ENCODE data around the gene CCDC28B. TPM values are rescaled to one million over a fixed set of nuclear protein-coding genes. Genes with fewer than 3 reads are reported as not detected.
A peak's percentile ranks its signal among the peaks of the same experiment; 100 is the strongest.
"Not testable (repeated sequence)": the region's sequence is repeated elsewhere in the genome, so short reads cannot be mapped to it uniquely, and the experiment has no call there.

CCDC28B gene
- 10 to 100 TPM in 5 of 6 donors, 1 to 10 TPM in 1; 9.1 to 14.5 (median 12.3) TPM for polyA plus RNA-seq (ENCODE audit: low read depth in 6 of 6)

GRCh38 chr1:32200226-32201010 lies at the start of gene CCDC28B:
Gene CCDC28B (plus strand): TSS chr1:32200595. CDS start chr1:32201936, 1,341 bp downstream.
- peak within 1 kb of the TSS; percentile 88 to 98 (median 97) for H3K27ac Mint-ChIP-seq
- peak within 1 kb of the TSS; percentile 83 to 97 (median 90) for H3K4me3 Mint-ChIP-seq
- no peaks in the 10 kb centered on the region for H3K36me3 Mint-ChIP-seq
- peaks cover 31 to 52% (median 49%) of the 10 kb centered on the region in 3 donors for H3K4me1 Mint-ChIP-seq
- H3K27me3 Mint-ChIP-seq = no peaks in the 10 kb centered on the region
- no peaks in the 10 kb centered on the region for H3K9me3 Mint-ChIP-seq
- ATAC-seq (ENCODE audit: low read depth in 2 of 2) (peak; percentile 42 to 51), DNase-seq (peak; percentile 66)

GRCh38 chr1:32150847-32151246 lies 49.5 kb upstream of the CCDC28B start:
- H3K27me3 Mint-ChIP-seq = no peaks in the 10 kb centered on the region
- ATAC-seq (ENCODE audit: low read depth in 2 of 2) (no peak), DNase-seq (no peak)
- H3K36me3 Mint-ChIP-seq = peaks cover 8 to 15% of the 10 kb centered on the region in 2 donors
- peak overlapping the region in 1 of 6 donors; percentile 47 for H3K27ac Mint-ChIP-seq
- peak overlapping the region in 1 of 8 donors; percentile 5 for H3K4me3 Mint-ChIP-seq
- peaks cover 0 to 21% (median 13%) of the 10 kb centered on the region in 7 donors for H3K9me3 Mint-ChIP-seq
- H3K4me1 Mint-ChIP-seq = peaks cover 20 to 27% (median 27%) of the 10 kb centered on the region in 3 donors

DNA sequence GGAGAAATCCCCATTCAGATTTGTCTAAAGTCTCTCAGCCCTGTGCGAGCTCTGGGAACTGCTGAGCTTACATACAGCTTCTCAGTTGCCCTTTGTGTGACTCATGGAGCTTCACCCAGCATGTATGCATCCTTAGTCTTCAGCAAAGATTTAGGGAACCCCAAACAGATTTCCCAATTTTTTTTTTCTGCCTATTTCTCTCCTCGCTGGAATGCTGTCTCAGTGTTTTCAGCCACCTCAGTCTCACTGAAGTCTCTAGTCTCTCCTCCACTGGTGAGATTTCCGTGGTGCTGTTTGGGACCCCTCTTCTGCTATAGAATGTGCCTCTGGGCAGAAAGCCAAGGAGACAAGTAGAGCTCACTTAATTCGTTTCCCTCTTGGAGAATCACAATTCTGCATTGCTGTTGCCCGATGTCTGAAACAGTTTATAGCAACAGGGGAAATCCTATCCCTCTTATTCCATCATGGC lies 49.0 kb upstream of the CCDC28B start:
- DNase-seq (no peak), ATAC-seq (ENCODE audit: low read depth in 2 of 2) (no peak)
- Mint-ChIP-seq H3K9me3 (peaks cover 0 to 21% (median 13%) of the 10 kb centered on the region in 7 donors), H3K4me3 (no peak overlapping the region), H3K27me3 (no peaks in the 10 kb centered on the region), H3K27ac (peak overlapping the region in 2 of 6 donors; percentile 24 to 48), H3K36me3 (peaks cover 8 to 14% of the 10 kb centered on the region in 2 donors), H3K4me1 (peaks cover 17 to 22% (median 22%) of the 10 kb centered on the region in 3 donors)

DNA sequence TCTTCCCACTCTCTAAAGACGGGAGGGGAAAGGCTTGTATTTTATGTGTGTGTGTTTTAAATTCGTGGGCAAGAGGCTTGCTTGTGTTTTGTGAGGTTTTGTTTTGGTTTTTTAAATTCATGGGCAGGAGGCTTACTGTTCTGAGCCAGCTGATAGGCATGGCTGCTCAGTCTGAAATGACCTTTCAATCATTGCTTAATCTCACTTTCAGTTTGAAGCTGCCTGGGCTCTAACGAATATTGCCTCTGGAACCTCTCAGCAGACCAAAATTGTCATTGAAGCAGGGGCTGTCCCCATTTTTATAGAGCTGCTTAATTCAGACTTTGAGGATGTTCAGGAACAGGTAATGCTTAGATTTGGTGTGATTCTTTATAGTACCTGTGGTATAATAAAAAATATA lies 41.2 kb upstream of the CCDC28B start:
- Mint-ChIP-seq H3K27ac (no peak overlapping the region), H3K4me1 (peaks cover 0 to 4% (median 0%) of the 10 kb centered on the region in 3 donors), H3K9me3 (no peaks in the 10 kb centered on the region), H3K36me3 (peaks cover 25 to 28% of the 10 kb centered on the region in 2 donors), H3K4me3 (no peak overlapping the region), H3K27me3 (no peaks in the 10 kb centered on the region)
- DNase-seq = no peak
- ATAC-seq (ENCODE audit: low read depth in 2 of 2) = no peak

- Mint-ChIP-seq H3K9me3 (no peaks in the 10 kb centered on the region), H3K27ac (no peak overlapping the region), H3K4me3 (no peak overlapping the region), H3K4me1 (peaks cover 0 to under 1% (median 0%) of the 10 kb centered on the region in 3 donors), H3K36me3 (peaks cover 11 to 17% of the 10 kb centered on the region in 2 donors), H3K27me3 (no peaks in the 10 kb centered on the region)
- no peak for ATAC-seq (ENCODE audit: low read depth in 2 of 2)
- no peak for DNase-seq
These were observed 37.0 kb upstream of the CCDC28B start for GRCh38 chr1:32163405-32163804.

- peaks cover 17 to 25% of the 10 kb centered on the region in 2 donors for H3K36me3 Mint-ChIP-seq
- not testable (repeated sequence) for H3K4me3 Mint-ChIP-seq; H3K27ac Mint-ChIP-seq; DNase-seq; H3K4me1 Mint-ChIP-seq; H3K27me3 Mint-ChIP-seq; H3K9me3 Mint-ChIP-seq; ATAC-seq (ENCODE audit: low read depth in 2 of 2)
These were observed 34.8 kb upstream of the CCDC28B start for GRCh38 chr1:32165633-32166032.

- no peaks in the 10 kb centered on the region for H3K27me3 Mint-ChIP-seq
- no peak overlapping the region for H3K27ac Mint-ChIP-seq
- H3K9me3 Mint-ChIP-seq = no peaks in the 10 kb centered on the region
- peaks cover 15 to 31% of the 10 kb centered on the region in 2 donors for H3K36me3 Mint-ChIP-seq
- DNase-seq (no peak), ATAC-seq (ENCODE audit: low read depth in 2 of 2) (no peak)
- peak overlapping the region in 1 of 8 donors; percentile 57 for H3K4me3 Mint-ChIP-seq
- peaks cover 5 to 7% (median 6%) of the 10 kb centered on the region in 3 donors for H3K4me1 Mint-ChIP-seq
These were observed 29.4 kb upstream of the CCDC28B start for GRCh38 chr1:32170991-32171390.

- Mint-ChIP-seq H3K27ac (peak overlapping the region in 1 of 6 donors; percentile 74), H3K9me3 (no peaks in the 10 kb centered on the region), H3K36me3 (peaks cover 15 to 31% of the 10 kb centered on the region in 2 donors), H3K4me1 (peaks cover 5 to 7% (median 6%) of the 10 kb centered on the region in 3 donors), H3K27me3 (no peaks in the 10 kb centered on the region), H3K4me3 (no peak overlapping the region)
- DNase-seq (no peak), ATAC-seq (ENCODE audit: low read depth in 2 of 2) (no peak)
These were observed 27.7 kb upstream of the CCDC28B start for GRCh38 chr1:32172621-32173245.

DNA sequence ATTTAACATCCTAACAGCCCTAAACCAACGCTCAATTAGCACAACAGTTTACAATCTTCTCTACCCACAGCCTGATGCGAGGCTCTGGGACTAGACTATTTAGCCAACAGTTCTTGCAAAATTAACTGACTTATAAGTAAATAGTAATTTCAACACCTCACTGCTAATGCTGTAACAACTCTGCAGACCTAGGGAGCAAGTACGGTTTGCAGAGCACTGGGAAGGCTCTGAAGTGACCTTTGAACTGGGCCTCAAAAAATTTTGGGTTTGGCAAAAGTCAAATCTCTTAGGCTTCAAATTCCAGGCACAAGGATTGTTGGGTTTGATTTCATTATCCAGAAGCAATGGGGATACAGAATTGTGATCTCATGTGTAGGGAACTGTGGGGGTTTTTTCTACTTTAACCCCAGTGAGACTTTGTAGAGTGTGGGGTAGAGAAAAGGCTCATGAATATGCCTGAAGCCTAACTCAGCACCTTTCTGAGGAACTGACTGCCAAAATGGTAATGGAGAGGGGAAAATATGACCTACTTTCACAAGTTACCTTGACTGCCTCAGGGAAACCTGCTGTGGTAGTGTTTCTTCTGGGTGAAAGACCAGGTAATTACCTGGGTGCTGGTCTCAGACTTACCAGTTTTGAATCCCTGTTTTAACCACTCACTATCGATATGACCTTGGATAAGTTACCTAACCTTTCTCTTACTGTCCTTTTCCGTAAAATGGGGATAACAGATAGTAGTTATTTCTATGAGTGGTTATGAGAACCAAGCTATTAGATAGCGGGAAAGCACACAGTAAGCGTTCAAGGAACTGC lies 21.8 kb upstream of the CCDC28B start:
- DNase-seq = no peak
- Mint-ChIP-seq H3K4me3 (peak overlapping the region; percentile 90 to 97 (median 93)), H3K9me3 (no peaks in the 10 kb centered on the region), H3K36me3 (no peaks in the 10 kb centered on the region), H3K27me3 (no peaks in the 10 kb centered on the region), H3K27ac (peak overlapping the region; percentile 94 to 100 (median 98)), H3K4me1 (peaks cover 25 to 34% (median 31%) of the 10 kb centered on the region in 3 donors)
- ATAC-seq (ENCODE audit: low read depth in 2 of 2) = no peak

- no peak for ATAC-seq (ENCODE audit: low read depth in 2 of 2)
- peak overlapping the region; percentile 94 to 100 (median 98) for H3K27ac Mint-ChIP-seq
- H3K9me3 Mint-ChIP-seq = no peaks in the 10 kb centered on the region
- no peak for DNase-seq
- peaks cover 0 to 3% of the 10 kb centered on the region in 2 donors for H3K36me3 Mint-ChIP-seq
- no peaks in the 10 kb centered on the region for H3K27me3 Mint-ChIP-seq
- peak overlapping the region; percentile 90 to 97 (median 93) for H3K4me3 Mint-ChIP-seq
- peaks cover 27 to 36% (median 33%) of the 10 kb centered on the region in 3 donors for H3K4me1 Mint-ChIP-seq
These were observed 21.3 kb upstream of the CCDC28B start for GRCh38 chr1:32179193-32179442.

GRCh38 chr1:32179443-32180185 lies 20.8 kb upstream of the CCDC28B start, which contains the start of gene TXLNA:
Gene TXLNA (plus strand): TSS chr1:32179675. CDS start chr1:32180346, 671 bp downstream.
- H3K4me3 Mint-ChIP-seq = peak within 1 kb of the TSS; percentile 90 to 97 (median 93)
- peaks cover 28 to 41% (median 30%) of the 10 kb centered on the region in 3 donors for H3K4me1 Mint-ChIP-seq
- H3K36me3 Mint-ChIP-seq = peaks cover 0 to 8% of the 10 kb centered on the region in 2 donors
- peak; percentile 89 for DNase-seq
- H3K27ac Mint-ChIP-seq = peak within 1 kb of the TSS; percentile 94 to 100 (median 98)
- no peaks in the 10 kb centered on the region for H3K9me3 Mint-ChIP-seq
- no peaks in the 10 kb centered on the region for H3K27me3 Mint-ChIP-seq
- ATAC-seq (ENCODE audit: low read depth in 2 of 2) = peak; percentile 89 to 90

DNA sequence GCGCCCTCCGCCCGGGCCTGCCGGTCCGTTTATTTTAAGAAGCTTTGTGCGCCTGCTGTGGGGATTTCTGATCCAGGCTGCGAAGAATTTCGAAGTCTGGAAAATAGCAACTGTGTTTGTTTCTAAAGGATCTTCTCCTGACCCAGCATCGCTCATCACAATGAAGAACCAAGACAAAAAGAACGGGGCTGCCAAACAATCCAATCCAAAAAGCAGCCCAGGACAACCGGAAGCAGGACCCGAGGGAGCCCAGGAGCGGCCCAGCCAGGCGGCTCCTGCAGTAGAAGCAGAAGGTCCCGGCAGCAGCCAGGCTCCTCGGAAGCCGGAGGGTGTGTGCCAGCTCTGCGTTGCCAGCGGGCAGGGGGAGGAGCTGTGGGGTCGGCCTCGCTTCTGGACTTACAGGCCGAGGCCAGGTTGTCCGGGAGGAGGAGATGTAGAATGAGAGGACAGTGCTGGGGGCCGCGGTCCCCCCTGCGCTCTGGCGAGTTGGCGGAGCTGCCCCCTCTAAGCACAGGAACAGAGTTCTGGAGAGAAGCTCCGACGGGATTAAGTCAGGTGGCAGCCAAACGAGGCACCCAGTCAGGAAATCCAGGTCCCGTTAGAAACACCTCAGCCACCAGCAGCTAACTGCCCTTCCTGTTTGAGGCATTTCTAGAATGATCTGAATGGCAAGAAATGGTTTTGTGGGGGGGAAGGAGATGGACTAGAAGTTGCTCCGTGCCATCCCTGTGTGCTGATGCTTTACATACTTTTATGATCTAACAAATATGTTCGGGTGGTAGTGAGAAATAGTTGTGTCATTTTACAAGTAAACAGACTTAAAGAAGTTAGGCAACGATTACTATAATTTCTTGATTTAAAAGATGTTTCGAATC lies 20.0 kb upstream of the CCDC28B start:
- peak overlapping the region; percentile 88 to 97 (median 94) for H3K27ac Mint-ChIP-seq
- peak overlapping the region; percentile 89 to 97 (median 93) for H3K4me3 Mint-ChIP-seq
- H3K36me3 Mint-ChIP-seq = peaks cover 0 to 13% of the 10 kb centered on the region in 2 donors
- ATAC-seq (ENCODE audit: low read depth in 2 of 2) (no peak), DNase-seq (no peak)
- H3K9me3 Mint-ChIP-seq = no peaks in the 10 kb centered on the region
- H3K27me3 Mint-ChIP-seq = no peaks in the 10 kb centered on the region
- H3K4me1 Mint-ChIP-seq = peaks cover 27 to 45% (median 34%) of the 10 kb centered on the region in 3 donors
